ENCODE results near the gene CYP46A1. TPM values are rescaled to one million over a fixed set of nuclear protein-coding genes. Genes with fewer than 3 reads are reported as not detected.

Gene CYP46A1
- total and polyA plus RNA-seq, 8 donors: 1.0 to 5.2 (median 1.8) TPM

DNA sequence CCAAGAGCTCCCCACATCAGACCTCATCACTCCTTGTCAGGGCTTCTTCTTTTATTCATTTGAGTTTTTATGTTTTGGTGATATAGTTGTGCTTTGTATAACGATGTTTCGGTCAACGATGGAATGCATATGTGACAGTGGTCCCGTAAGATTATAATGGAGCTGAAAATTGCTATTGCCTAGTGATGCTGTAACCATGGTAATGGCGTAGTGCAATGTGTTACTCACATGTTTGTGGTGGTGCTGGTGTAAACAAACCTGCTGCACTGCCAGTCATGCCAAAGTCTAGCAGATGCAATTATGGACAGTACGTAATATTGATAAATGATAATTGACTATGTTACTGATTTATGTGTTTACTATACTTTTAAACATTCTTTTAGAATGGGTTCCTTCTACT is 16.3 kb downstream of the CYP46A1 start:
- H3K27ac ChIP-seq: no peak overlapping the region
- DNase-seq: no peak
- no peak overlapping the region for H3K4me3 ChIP-seq
- no peaks in the 10 kb centered on the region for H3K9me3 ChIP-seq
- no peaks in the 10 kb centered on the region for H3K27me3 ChIP-seq
- TF ChIP-seq, protein P1, sequence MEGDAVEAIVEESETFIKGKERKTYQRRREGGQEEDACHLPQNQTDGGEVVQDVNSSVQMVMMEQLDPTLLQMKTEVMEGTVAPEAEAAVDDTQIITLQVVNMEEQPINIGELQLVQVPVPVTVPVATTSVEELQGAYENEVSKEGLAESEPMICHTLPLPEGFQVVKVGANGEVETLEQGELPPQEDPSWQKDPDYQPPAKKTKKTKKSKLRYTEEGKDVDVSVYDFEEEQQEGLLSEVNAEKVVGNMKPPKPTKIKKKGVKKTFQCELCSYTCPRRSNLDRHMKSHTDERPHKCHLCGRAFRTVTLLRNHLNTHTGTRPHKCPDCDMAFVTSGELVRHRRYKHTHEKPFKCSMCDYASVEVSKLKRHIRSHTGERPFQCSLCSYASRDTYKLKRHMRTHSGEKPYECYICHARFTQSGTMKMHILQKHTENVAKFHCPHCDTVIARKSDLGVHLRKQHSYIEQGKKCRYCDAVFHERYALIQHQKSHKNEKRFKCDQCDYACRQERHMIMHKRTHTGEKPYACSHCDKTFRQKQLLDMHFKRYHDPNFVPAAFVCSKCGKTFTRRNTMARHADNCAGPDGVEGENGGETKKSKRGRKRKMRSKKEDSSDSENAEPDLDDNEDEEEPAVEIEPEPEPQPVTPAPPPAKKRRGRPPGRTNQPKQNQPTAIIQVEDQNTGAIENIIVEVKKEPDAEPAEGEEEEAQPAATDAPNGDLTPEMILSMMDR (IDR thresholded peaks at IDR 0.05): no peak
- FAIRE-seq: no peak
- WGBS, 2 donors: 94 to 97% methylated on average over 6 of the region's 6 CpGs
- ATAC-seq: no peak
- H3K36me3 ChIP-seq: no peaks in the 10 kb centered on the region
- no peaks in the 10 kb centered on the region for H3K4me1 ChIP-seq
- intact Hi-C loops (cut with DNase I): no loop called here

DNA sequence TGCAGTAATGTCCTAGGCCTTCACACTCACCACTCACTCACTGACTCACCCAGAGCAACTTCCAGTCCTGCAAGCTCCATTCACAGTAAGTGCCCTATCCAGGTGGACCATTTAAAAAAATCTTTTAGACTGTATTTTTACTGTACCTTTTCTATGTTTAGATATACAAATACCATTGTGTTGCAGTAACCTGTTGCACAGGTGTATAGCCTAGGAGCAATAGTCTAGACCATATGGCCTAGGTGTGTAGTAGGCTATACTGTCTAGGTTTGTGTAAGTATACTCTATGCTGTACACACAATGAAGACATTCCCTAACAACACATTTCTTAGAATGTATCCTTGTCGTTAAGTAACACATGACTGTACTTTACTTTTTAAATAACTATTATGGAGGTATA is 17.2 kb downstream of the CYP46A1 start:
- TF ChIP-seq, protein P1 (IDR thresholded peaks at IDR 0.05): no peak
- DNase-seq: no peak
- intact Hi-C loops (cut with DNase I): no loop called here
- FAIRE-seq: no peak
- Histone ChIP-seq H3K27ac (no peak overlapping the region), H3K4me1 (no peaks in the 10 kb centered on the region), H3K4me3 (no peak overlapping the region), H3K36me3 (no peaks in the 10 kb centered on the region), H3K9me3 (no peaks in the 10 kb centered on the region), H3K27me3 (no peaks in the 10 kb centered on the region)
- 95 to 97% methylated on average over 1 of the region's 1 CpG for WGBS, 2 donors
- ATAC-seq: no peak

DNA sequence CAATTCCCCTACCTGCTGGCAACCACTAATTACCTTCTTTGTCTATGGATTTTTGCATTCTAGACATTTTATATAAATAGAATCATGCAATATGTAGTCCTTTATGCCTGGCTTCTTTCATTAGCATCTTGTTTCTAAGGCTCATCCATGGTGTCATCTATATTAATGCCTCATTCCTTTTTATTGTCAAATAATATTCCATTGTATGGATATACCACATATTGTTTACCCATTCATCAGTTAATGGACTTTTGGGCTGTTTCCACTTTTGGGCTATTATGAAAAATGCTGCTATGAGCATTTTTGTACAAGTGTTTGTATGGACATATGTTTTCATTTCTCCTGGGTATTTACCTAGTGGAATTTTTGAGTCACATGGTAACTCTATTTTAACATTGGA is 18.0 kb downstream of the CYP46A1 start:
- DNase-seq (no peak), ATAC-seq (no peak), FAIRE-seq (no peak)
- Histone ChIP-seq H3K36me3 (no peaks in the 10 kb centered on the region), H3K27me3 (no peaks in the 10 kb centered on the region), H3K27ac (no peak overlapping the region), H3K4me3 (no peak overlapping the region), H3K9me3 (no peaks in the 10 kb centered on the region), H3K4me1 (no peaks in the 10 kb centered on the region)
- TF ChIP-seq, protein P1 (IDR thresholded peaks at IDR 0.05): no peak
- intact Hi-C loops (cut with DNase I): no loop called here

DNA sequence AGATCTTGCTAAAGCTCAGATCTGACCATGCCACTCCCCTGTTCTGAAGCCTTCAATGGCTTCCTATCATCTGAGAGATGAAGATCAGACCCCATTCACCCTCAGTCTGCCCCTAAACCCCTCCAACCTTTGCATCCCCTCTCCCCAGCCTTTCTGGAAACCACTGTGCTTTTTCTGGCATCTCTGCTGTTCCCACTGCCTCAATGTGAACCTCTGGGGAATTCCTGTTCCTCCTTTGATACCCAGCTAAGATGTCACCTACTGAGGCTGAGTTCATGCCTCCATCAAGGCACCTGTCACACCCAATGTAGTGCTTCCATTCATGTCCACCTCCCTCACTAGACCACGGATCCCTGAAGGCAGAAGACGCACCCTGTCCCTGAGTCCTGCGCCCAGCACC is 19.3 kb downstream of the CYP46A1 start:
- WGBS, 2 donors: 94 to 97% methylated on average over 3 of the region's 3 CpGs
- Histone ChIP-seq H3K4me1 (no peaks in the 10 kb centered on the region), H3K9me3 (no peaks in the 10 kb centered on the region), H3K27me3 (no peaks in the 10 kb centered on the region), H3K27ac (no peak overlapping the region), H3K4me3 (no peak overlapping the region), H3K36me3 (no peaks in the 10 kb centered on the region)
- intact Hi-C loops (cut with DNase I): no loop called here
- no peak for DNase-seq
- ATAC-seq: no peak
- no peak for FAIRE-seq
- TF ChIP-seq, protein P1 (IDR thresholded peaks at IDR 0.05): no peak

DNA sequence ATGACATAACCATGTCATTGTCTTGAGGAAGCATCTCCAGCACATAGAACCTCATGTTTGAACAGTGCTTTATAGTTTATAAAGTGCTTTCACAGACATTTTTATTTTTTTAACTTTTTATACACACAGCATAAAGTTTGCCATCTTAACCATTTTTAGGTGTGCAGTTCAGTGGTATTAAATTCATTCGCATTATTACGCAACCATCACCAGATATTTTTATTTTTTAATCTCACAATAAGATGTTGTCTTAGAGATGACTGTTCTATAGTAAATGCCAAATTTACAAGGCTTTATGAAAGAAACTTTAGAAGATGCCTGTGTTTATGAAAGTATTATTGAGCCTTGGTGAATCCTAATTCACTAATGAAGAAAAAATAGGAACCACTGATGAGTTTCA is 19.9 kb downstream of the CYP46A1 start:
- no peaks in the 10 kb centered on the region for H3K36me3 ChIP-seq
- H3K27me3 ChIP-seq: no peaks in the 10 kb centered on the region
- no peak for ATAC-seq
- no peak for DNase-seq
- WGBS, 2 donors: 96 to 98% methylated on average over 2 of the region's 2 CpGs
- FAIRE-seq: no peak
- intact Hi-C loops (cut with DNase I): no loop called here
- TF ChIP-seq, protein P1 (IDR thresholded peaks at IDR 0.05): no peak
- H3K27ac ChIP-seq: no peak overlapping the region
- no peaks in the 10 kb centered on the region for H3K9me3 ChIP-seq
- H3K4me3 ChIP-seq: no peak overlapping the region
- no peaks in the 10 kb centered on the region for H3K4me1 ChIP-seq
